ENCODE data around the gene RANBP1. TPM values are rescaled to one million over a fixed set of nuclear protein-coding genes. Genes with fewer than 3 reads are reported as not detected.

RANBP1 gene
- total and polyA plus RNA-seq, 9 of the 15 experiments (the other 6 are each of a cell fraction or from before 2014, with no cell fraction given) = 162 to 2,891 (median 1,289) TPM

DNA sequence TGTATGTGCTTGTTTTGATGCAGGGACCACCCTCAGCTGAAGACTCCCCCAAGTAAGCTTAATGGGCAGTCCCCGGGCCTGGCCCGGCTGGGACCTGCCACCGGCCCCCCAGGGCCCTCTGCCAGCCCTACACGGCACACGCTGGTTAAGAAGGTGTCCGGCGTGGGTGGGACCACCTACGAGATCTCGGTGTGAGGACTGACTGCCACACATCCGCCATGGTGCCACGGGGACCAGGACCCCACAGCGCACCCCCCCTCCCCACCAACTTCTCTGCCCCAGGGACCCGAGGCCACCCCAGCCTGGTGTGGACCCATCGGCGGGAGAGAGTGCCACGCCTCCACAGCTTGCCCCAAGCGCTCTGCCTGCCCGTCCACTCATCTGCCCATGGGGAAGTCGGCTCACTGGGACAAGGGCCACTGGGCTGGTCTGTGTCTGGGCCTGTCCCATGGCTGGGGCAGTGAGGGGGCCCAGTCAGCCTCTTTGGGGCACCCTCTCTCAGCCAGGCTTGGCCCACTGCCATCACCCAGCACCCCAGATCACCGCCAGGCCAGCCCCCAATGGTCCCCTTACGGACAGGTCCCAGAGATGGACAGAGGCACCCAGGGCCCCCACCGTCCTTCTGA is 29.4 kb downstream of the RANBP1 start (continued):
- TF ChIP-seq RERE (CRISPR knock-in tag; IDR thresholded peaks at IDR 0.05; ENCODE audit: borderline replicate concordance) (0 out of 2 replicates have a peak, but pooled peaks have one; percentile 14), ZFP1 (CRISPR knock-in tag; IDR thresholded peaks at IDR 0.05) (no peak), TEAD4 (IDR thresholded peaks at IDR 0.05; ENCODE audit: low read length) (no peak), TEAD4 (CRISPR knock-in tag; IDR thresholded peaks at IDR 0.05; ENCODE audit: borderline replicate concordance) (peak; percentile 48; the same call in 1 of the 2 replicates), NFIC (IDR thresholded peaks at IDR 0.05) (peak; percentile 62), MED1 (CRISPR knock-in tag; IDR thresholded peaks at IDR 0.05; ENCODE audit: borderline replicate concordance) (0 out of 2 replicates have a peak, but pooled peaks have one; percentile 62), THAP12 (CRISPR knock-in tag; IDR thresholded peaks at IDR 0.05) (peak; percentile 35; the same call in 1 of the 2 replicates)
- TF ChIP-seq, protein P1, sequence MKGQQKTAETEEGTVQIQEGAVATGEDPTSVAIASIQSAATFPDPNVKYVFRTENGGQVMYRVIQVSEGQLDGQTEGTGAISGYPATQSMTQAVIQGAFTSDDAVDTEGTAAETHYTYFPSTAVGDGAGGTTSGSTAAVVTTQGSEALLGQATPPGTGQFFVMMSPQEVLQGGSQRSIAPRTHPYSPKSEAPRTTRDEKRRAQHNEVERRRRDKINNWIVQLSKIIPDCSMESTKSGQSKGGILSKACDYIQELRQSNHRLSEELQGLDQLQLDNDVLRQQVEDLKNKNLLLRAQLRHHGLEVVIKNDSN (CRISPR knock-in tag; IDR thresholded peaks at IDR 0.05) = peak; percentile 57; the same call in 1 of the 2 replicates

Measured in K562 (cell line).